Mucosa of descending colon (tissue), 3 donors: ENCODE results near the gene CALCOCO1. TPM values are rescaled to one million over a fixed set of nuclear protein-coding genes. Genes with fewer than 3 reads are reported as not detected.

Experiments
- ATAC-seq: fragments of 200-7000 bp; cut with Tn5 transposase; one replicate; pipeline ENCODE4 v1.9.1; 2020; ENCODE audit warnings: mild to moderate bottlenecking, moderate library complexity
- DNase-seq, 3 donors: peaks; one replicate each; pipeline ENCODE4 v3.0.0-alpha.2; 2020
- H3K36me3 ChIP-seq: fragments of 200-600 bp; one replicate; pipeline ENCODE4 v1.8.0; 2021; ENCODE audit warnings: low read depth, mild to moderate bottlenecking
- H3K4me1 ChIP-seq: fragments of 200-600 bp; one replicate; pipeline ENCODE4 v1.8.0; 2021; ENCODE audit warnings: low read depth, mild to moderate bottlenecking
- H3K4me3 ChIP-seq: fragments of 200-600 bp; one replicate; pipeline ENCODE4 v1.8.0; 2021; ENCODE audit warnings: mild to moderate bottlenecking
- H3K9me3 ChIP-seq: fragments of 200-600 bp; one replicate; pipeline ENCODE4 v1.8.0; 2021; ENCODE audit warnings: mild to moderate bottlenecking
- intact Hi-C, 2 donors: fragments of 100-400 bp; cut with DNase I in 1 of 2; cut with micrococcal nuclease in 1 of 2; formaldehyde crosslinking; loops; one replicate each; pipeline versions ENCODE4 v1.11.0 to v1.11.1; 2022; cut with DNase I, micrococcal nuclease
- total RNA-seq, 3 donors: library from RNA; stranded (reverse); fragmentation: NEBNext Ultra II Directional in 2 of 3; extraction: Animal tissue kit (Norgen Biotek cat#: 25700) in 2 of 3; gene quantifications; one replicate each; pipeline versions ENCODE4 v1.2.1 to v1.2.4, GENCODE V29; 2021 to 2023
- TF ChIP-seq, protein P1 (sequence below): fragments of 200-600 bp; IDR thresholded peaks from one replicate; pipeline ENCODE4 v1.8.0; 2022; ENCODE audit warnings: antibody characterized with exemption, mild to moderate bottlenecking
- donor health status: DM: no; HTN: no; CAD: no; lungs with moderate emphysema.
- donor health status: DM: no; HTN: no; CAD: no.
- donor health status: DM: no; HTN: yes; CAD: no.

Gene CALCOCO1
- total RNA-seq, 3 donors from 2014 or later = 62.2 to 235 (median 119) TPM

DNA sequence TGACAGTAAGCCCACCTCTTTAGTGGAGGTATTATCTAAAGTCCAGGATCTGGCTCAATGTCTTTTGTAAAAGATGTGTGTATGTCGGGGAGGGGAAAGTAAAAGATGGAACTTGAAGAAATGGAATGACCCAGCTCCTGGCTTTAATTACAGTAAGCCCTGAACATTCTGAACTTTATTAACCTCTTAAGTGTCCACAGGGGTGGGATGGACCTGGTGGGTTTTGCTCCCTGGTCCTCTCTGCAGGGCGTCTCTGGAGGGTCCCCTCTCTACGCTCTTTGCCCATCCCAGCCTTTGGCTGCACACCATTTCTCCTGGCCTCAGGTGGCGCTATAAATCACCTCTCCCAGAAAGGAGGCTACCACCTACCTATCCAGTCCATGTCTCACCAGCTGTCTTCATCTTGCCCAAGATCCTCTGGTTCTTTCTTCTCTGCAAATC lies 28.2 kb upstream of the CALCOCO1 start:
- H3K36me3 ChIP-seq = no peaks in the 10 kb centered on the region
- ATAC-seq (no peak), DNase-seq (no peak)
- no peaks in the 10 kb centered on the region for H3K9me3 ChIP-seq
- peaks cover 13% of the 10 kb centered on the region for H3K4me1 ChIP-seq
- no peak overlapping the region for H3K4me3 ChIP-seq
- intact Hi-C loops = no loop called here
- TF ChIP-seq, protein P1, sequence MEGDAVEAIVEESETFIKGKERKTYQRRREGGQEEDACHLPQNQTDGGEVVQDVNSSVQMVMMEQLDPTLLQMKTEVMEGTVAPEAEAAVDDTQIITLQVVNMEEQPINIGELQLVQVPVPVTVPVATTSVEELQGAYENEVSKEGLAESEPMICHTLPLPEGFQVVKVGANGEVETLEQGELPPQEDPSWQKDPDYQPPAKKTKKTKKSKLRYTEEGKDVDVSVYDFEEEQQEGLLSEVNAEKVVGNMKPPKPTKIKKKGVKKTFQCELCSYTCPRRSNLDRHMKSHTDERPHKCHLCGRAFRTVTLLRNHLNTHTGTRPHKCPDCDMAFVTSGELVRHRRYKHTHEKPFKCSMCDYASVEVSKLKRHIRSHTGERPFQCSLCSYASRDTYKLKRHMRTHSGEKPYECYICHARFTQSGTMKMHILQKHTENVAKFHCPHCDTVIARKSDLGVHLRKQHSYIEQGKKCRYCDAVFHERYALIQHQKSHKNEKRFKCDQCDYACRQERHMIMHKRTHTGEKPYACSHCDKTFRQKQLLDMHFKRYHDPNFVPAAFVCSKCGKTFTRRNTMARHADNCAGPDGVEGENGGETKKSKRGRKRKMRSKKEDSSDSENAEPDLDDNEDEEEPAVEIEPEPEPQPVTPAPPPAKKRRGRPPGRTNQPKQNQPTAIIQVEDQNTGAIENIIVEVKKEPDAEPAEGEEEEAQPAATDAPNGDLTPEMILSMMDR = no peak

DNA sequence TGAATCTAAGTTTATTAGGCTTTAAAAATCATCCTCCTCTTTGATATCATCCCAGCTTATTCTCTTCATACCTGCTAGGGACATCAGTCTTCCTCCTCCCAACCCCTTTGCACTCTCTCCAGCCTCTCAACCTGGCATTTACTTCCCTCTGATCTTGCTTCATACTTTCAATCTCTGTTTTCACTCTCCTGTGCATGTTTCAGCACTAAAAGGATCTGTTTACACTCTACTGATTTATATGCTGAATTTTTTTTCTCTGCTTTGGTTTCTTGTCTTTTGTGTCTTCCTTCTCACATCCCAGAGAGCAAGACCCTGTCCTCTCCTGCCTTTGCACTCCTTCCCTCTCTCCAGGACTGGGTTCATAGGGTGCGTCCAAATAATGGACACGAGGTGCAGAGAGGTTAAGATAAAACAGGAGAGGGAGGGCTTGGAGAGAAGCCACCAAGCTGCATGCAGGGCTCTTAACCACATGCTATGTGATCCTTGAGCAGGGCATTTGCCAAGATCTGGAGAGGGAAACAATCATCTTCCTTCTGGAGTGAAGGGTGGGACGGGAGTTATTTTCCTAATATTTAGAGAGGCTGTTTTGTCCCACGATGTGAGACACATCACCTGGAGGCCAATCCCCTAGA lies 27.5 kb upstream of the CALCOCO1 start:
- DNase-seq (no peak), ATAC-seq (no peak)
- intact Hi-C loops = no loop called here
- peaks cover 14% of the 10 kb centered on the region for H3K4me1 ChIP-seq
- no peaks in the 10 kb centered on the region for H3K9me3 ChIP-seq
- H3K4me3 ChIP-seq = no peak overlapping the region
- TF ChIP-seq, protein P1 = no peak
- H3K36me3 ChIP-seq = no peaks in the 10 kb centered on the region

DNA sequence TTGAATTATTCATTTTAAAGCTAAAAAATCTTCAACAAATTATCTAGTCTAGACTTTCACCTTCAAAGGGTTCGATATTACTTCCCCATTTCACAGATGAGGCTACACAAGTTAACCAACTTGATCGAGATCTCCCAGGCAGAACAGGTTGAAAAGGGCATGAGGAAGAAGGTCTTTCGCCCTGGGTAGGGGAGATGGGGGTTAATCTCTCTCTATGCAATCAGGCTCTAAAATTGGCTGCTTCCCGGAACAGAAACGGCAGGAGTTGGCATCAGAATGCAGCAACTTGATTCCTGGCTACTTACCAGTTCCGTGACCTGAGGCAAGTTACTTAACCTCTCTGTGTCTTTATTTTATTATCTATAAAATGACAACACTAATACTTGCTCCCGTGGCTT lies 26.9 kb upstream of the CALCOCO1 start:
- no peak for DNase-seq
- ATAC-seq = no peak
- TF ChIP-seq, protein P1 = no peak
- intact Hi-C loops = no loop called here
- Histone ChIP-seq H3K4me3 (no peak overlapping the region), H3K36me3 (no peaks in the 10 kb centered on the region), H3K9me3 (no peaks in the 10 kb centered on the region), H3K4me1 (peaks cover 14% of the 10 kb centered on the region)

DNA sequence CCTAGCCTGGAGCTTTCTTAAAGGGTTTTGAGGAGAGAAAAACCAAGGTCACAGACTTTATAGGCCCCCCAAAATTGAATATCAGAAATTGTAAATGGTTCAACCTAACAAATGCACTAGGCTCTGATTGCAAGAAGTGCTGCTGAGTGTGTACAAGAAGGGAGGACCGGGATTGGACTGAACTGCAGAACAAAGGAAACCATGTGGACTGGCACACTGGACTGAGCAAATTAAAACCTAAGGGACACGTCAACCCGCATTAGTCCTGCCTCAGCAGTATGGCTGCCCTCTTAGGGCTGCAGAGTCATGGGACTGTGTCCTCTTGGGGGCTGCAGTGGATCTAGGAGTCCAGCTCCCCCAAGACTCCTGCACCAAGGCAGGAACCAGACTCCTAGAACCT lies 25.4 kb upstream of the CALCOCO1 start:
- H3K9me3 ChIP-seq = no peaks in the 10 kb centered on the region
- H3K36me3 ChIP-seq = no peaks in the 10 kb centered on the region
- peaks cover 14% of the 10 kb centered on the region for H3K4me1 ChIP-seq
- TF ChIP-seq, protein P1 = no peak
- intact Hi-C loops = no loop called here
- H3K4me3 ChIP-seq = no peak overlapping the region
- ATAC-seq (no peak), DNase-seq (no peak)

DNA sequence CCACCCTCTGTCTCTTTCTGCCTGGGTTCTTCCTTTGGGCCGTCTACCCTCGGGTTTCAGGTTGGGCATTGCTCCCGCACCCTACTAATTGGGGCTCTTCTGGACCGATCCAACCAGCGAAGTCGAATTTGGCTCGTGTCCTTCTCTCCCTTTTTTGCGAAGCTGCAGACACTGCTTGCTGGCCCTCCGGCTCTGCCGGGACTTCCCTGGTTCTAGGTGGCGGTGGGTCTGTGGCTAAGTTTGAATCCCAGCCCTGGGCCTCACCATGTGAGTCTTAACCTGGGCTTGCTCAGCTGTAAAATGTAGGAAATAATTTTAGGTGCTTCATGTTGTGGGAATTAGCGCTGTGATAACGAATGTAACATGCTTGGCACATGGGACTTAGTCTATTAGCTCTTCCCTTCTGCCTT lies 24.9 kb upstream of the CALCOCO1 start:
- H3K36me3 ChIP-seq = no peaks in the 10 kb centered on the region
- DNase-seq (no peak), ATAC-seq (no peak)
- intact Hi-C loops = no loop called here
- H3K4me3 ChIP-seq = no peak overlapping the region
- no peaks in the 10 kb centered on the region for H3K9me3 ChIP-seq
- TF ChIP-seq, protein P1 = no peak
- peaks cover 14% of the 10 kb centered on the region for H3K4me1 ChIP-seq
